Astrocyte (in vitro differentiated cells and primary cell): ENCODE measurements around the gene PARK7. TPM values are rescaled to one million over a fixed set of nuclear protein-coding genes. Genes with fewer than 3 reads are reported as not detected.
A peak's percentile ranks its signal among the peaks of the same experiment; 100 is the strongest.

Source experiments
- DNase-seq: peaks from one replicate; pipeline ENCODE4 v3.0.0-alpha.2; 2010; ENCODE audit warnings: low read depth
- FAIRE-seq: peaks from 2 replicates; lab custom pipeline; 2011; peaks lifted over from hg19 to GRCh38; lab: Jason Lieb, UNC
- H2AFZ ChIP-seq: 2 replicates; pipeline ENCODE4 v1.6.0; 2012; ENCODE audit warnings: low read depth, low read length, inconsistent platforms
- H3K27ac ChIP-seq: 2 replicates; pipeline ENCODE4 v1.5.1; 2011; ENCODE audit warnings: low read depth, low read length, inconsistent platforms
- H3K27me3 ChIP-seq: 2 replicates; pipeline ENCODE4 v1.6.0; 2011; ENCODE audit warnings: low read length, inconsistent platforms; ENCODE audit not compliant: insufficient read depth
- H3K36me3 ChIP-seq: 2 replicates; pipeline ENCODE4 v1.5.1; 2011; ENCODE audit warnings: low read length, inconsistent platforms; ENCODE audit not compliant: insufficient read depth
- H3K4me1 ChIP-seq: 2 replicates; pipeline ENCODE4 v1.5.1; 2011; ENCODE audit warnings: low read length, inconsistent platforms; ENCODE audit not compliant: insufficient read depth
- H3K4me2 ChIP-seq: 2 replicates; pipeline ENCODE4 v1.6.0; 2012; ENCODE audit warnings: low read length, inconsistent platforms
- H3K4me3 ChIP-seq: 2 replicates; pipeline ENCODE4 v1.5.1; 2011; ENCODE audit warnings: low read depth, mild to moderate bottlenecking, low read length, inconsistent platforms; ENCODE audit not compliant: insufficient read depth
- H3K79me2 ChIP-seq: 2 replicates; pipeline ENCODE4 v1.6.0; 2012; ENCODE audit warnings: mild to moderate bottlenecking, low read length, inconsistent platforms; ENCODE audit not compliant: insufficient read depth
- H3K9ac ChIP-seq: 2 replicates; pipeline ENCODE4 v1.6.0; 2012; ENCODE audit warnings: mild to moderate bottlenecking, low read length, inconsistent platforms
- H3K9me3 ChIP-seq: 2 replicates; pipeline ENCODE4 v1.5.1; 2012; ENCODE audit warnings: low read depth, mild to moderate bottlenecking, low read length, inconsistent platforms; ENCODE audit not compliant: insufficient read depth
- H4K20me1 ChIP-seq: 2 replicates; pipeline ENCODE4 v1.6.0; 2012; ENCODE audit warnings: low read length, inconsistent platforms; ENCODE audit not compliant: insufficient read depth
- H3K27ac Mint-ChIP-seq: one replicate; pipeline ENCODE4 v1.8.0; 2021; ENCODE audit warnings: mild to moderate bottlenecking, mixed read lengths; ENCODE audit not compliant: unreplicated experiment
- H3K27me3 Mint-ChIP-seq: one replicate; pipeline ENCODE4 v1.8.0; 2021; ENCODE audit warnings: low read depth, mixed read lengths; ENCODE audit not compliant: unreplicated experiment
- H3K36me3 Mint-ChIP-seq: one replicate; pipeline ENCODE4 v1.8.0; 2021; ENCODE audit warnings: low read depth, mixed read lengths; ENCODE audit not compliant: unreplicated experiment
- H3K4me1 Mint-ChIP-seq: one replicate; pipeline ENCODE4 v1.8.0; 2021; ENCODE audit warnings: low read depth, mixed read lengths; ENCODE audit not compliant: unreplicated experiment
- H3K4me3 Mint-ChIP-seq: one replicate; pipeline ENCODE4 v1.8.0; 2021; ENCODE audit warnings: mild to moderate bottlenecking, moderate library complexity, mixed read lengths; ENCODE audit not compliant: unreplicated experiment
- H3K9me3 Mint-ChIP-seq: one replicate; pipeline ENCODE4 v1.8.0; 2021; ENCODE audit warnings: mild to moderate bottlenecking, mixed read lengths; ENCODE audit not compliant: unreplicated experiment
- CTCF ChIP-seq: IDR thresholded peaks from 2 replicates; pipeline ENCODE4 v1.5.1; 2011; ENCODE audit warnings: low read depth, mild to moderate bottlenecking, inconsistent platforms, low read length, moderate library complexity; ENCODE audit not compliant: insufficient read depth
- EZH2 ChIP-seq: IDR thresholded peaks from 2 replicates; pipeline ENCODE4 v1.6.1; 2012; ENCODE audit warnings: mild to moderate bottlenecking, low read length, inconsistent platforms; ENCODE audit not compliant: insufficient read depth
- total RNA-seq: library from RNA; stranded (reverse); gene quantifications from 2 replicates; pipeline ENCODE4 v1.2.1, GENCODE V29; 2021

Gene PARK7
- total RNA-seq, 1 donor from 2014 or later, result 282 TPM

GRCh38 chr1:7956218-7957032 lies 5.1 kb upstream of the PARK7 start:
- TF ChIP-seq CTCF (no peak), EZH2 (no peak)
- Histone ChIP-seq H3K4me3 (no peak overlapping the region), H3K36me3 (no peaks in the 10 kb centered on the region), H3K4me1 (peaks cover 6% of the 10 kb centered on the region), H2AFZ (no peak overlapping the region), H3K4me2 (no peak overlapping the region), H3K27ac (no peak overlapping the region), H3K79me2 (no peaks in the 10 kb centered on the region), H3K9me3 (no peaks in the 10 kb centered on the region), H4K20me1 (no peaks in the 10 kb centered on the region), H3K9ac (no peak overlapping the region), H3K27me3 (no peaks in the 10 kb centered on the region)
- Mint-ChIP-seq H3K27ac (peak overlapping the region; percentile 30), H3K27me3 (no peaks in the 10 kb centered on the region), H3K4me1 (peaks cover 18% of the 10 kb centered on the region), H3K4me3 (no peak overlapping the region), H3K9me3 (no peaks in the 10 kb centered on the region), H3K36me3 (no peaks in the 10 kb centered on the region)
- FAIRE-seq (no peak), DNase-seq (peak; percentile 54)

DNA sequence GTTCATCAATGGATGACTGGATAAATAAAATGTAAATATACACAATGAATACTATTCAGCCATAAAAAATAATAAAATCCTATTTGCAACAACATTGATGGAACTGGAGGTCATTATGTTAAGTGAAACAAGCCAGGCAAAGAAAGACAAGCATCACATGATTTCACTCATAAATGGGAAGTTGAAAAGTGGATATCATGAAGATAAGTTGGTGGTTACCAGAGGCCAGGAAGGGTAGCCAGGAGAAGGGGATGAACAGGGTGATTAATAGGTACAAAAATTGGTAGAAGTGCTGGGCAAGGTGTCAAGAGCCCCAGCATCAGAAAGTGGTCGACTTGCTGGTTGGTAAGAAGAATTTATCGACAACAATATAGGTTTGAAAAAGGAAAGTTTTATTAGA lies 1.3 kb upstream of the PARK7 start:
- Histone ChIP-seq H4K20me1 (peaks cover 11% of the 10 kb centered on the region), H3K9me3 (no peaks in the 10 kb centered on the region), H2AFZ (no peak overlapping the region), H3K4me3 (peak overlapping the region; percentile 87), H3K4me2 (peak overlapping the region; percentile 89), H3K36me3 (peaks cover 13% of the 10 kb centered on the region), H3K27ac (no peak overlapping the region), H3K9ac (no peak overlapping the region), H3K79me2 (peaks cover 33% of the 10 kb centered on the region), H3K4me1 (peaks cover 4% of the 10 kb centered on the region), H3K27me3 (no peaks in the 10 kb centered on the region)
- FAIRE-seq (no peak), DNase-seq (no peak)
- TF ChIP-seq EZH2 (no peak), CTCF (no peak)
- Mint-ChIP-seq H3K27me3 (no peaks in the 10 kb centered on the region), H3K4me3 (peak overlapping the region; percentile 97), H3K36me3 (peaks cover 2% of the 10 kb centered on the region), H3K4me1 (peaks cover 21% of the 10 kb centered on the region), H3K9me3 (no peaks in the 10 kb centered on the region), H3K27ac (peak overlapping the region; percentile 4)

DNA sequence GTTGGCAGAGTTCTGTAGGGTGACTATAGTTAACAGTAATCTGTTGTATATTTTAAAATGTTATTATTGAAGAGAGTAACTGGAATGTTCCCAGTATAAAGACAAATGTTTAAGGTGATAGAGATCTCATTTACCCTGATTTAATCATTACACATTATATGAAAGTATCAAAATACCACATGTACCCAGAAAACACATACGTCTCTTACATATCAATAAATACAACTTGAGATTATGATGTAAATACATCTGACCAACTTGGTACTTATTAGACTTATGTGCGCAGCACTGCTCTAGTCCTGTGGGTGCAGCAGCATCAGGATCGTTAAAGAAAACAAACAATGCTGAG lies 670 bp upstream of the PARK7 start:
- peaks cover 21% of the 10 kb centered on the region for H3K4me1 Mint-ChIP-seq
- Histone ChIP-seq H3K9me3 (no peaks in the 10 kb centered on the region), H3K27me3 (no peaks in the 10 kb centered on the region), H3K9ac (peak overlapping the region; percentile 92), H3K4me2 (peak overlapping the region; percentile 89), H3K36me3 (peaks cover 18% of the 10 kb centered on the region), H3K79me2 (peaks cover 40% of the 10 kb centered on the region), H3K4me3 (peak overlapping the region; percentile 87), H2AFZ (peak overlapping the region; percentile 72), H3K4me1 (peaks cover 4% of the 10 kb centered on the region), H4K20me1 (peaks cover 15% of the 10 kb centered on the region), H3K27ac (peak overlapping the region; percentile 86)
- no peaks in the 10 kb centered on the region for H3K9me3 Mint-ChIP-seq
- DNase-seq (no peak), FAIRE-seq (no peak)
- no peaks in the 10 kb centered on the region for H3K27me3 Mint-ChIP-seq
- peaks cover 2% of the 10 kb centered on the region for H3K36me3 Mint-ChIP-seq
- peak overlapping the region; percentile 97 for H3K4me3 Mint-ChIP-seq
- H3K27ac Mint-ChIP-seq, result peak overlapping the region; percentile 92
- TF ChIP-seq CTCF (no peak), EZH2 (no peak)
